Activated CD8-positive, alpha-beta memory T cell treated with anti-CD3 and anti-CD28 coated beads, Interleukin-2, amount 50 U/mL, for 24 hours (primary cell): ENCODE data around the gene KRTAP6-1.

ENCODE experiments used
- DNase-seq: peaks from one replicate; pipeline ENCODE4 v3.0.0-alpha.2; 2020; ENCODE audit errors: extremely low read depth

KRTAP6-1 gene, protein sequence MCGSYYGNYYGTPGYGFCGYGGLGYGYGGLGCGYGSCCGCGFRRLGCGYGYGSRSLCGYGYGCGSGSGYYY

DNA sequence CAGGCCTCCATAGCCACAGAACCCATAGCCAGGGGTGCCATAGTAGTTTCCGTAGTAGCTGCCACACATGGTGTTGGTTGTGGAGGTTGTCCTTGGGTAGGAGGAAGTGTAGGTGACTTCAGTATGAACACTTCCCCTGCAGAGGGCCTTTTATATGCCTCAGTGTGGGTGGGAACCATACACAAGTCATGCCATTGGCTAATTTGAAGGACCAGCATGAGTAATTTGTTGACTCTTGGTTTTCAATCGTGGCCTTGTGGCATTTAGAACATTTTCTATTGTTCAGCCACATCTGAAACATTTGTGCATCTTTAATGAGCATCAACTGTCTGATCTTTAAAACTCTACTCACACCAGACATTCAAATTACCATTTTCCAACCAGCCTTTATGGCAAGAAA, at the start of gene KRTAP6-1:
Gene KRTAP6-1, minus strand, starts transcription at position 95 of the 400 bp plus-strand sequence. Its CDS starts 26 bp downstream, at position 69.
- no peak for DNase-seq

DNA sequence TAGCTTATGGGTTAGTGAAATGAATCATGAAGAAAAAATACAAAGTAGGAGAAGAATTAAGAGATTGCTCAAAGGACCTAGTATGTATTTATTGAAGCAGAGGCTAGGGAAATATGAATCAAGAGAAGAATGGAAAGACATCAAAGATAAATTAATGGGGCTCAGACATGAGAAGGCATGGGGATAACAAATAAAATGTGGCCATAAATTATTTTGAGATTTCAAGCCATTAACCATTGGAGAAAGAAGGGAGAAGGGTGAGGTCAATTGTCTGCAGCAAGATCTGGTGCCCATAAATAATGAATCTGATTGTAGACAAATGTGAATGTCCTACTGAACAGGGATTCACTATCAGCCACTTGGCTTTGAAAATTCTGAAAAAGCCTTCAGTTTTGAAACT, 39.2 kb upstream of the KRTAP6-1 start:
- no peak for DNase-seq

GRCh38 chr21:30646904-30647414, 33.2 kb upstream of the KRTAP6-1 start:
- DNase-seq, result no peak

GRCh38 chr21:30642564-30642963, 28.8 kb upstream of the KRTAP6-1 start, which contains the start of gene KRTAP20-3:
Gene KRTAP20-3 (plus strand): TSS chr21:30642864.
- no peak for DNase-seq

DNA sequence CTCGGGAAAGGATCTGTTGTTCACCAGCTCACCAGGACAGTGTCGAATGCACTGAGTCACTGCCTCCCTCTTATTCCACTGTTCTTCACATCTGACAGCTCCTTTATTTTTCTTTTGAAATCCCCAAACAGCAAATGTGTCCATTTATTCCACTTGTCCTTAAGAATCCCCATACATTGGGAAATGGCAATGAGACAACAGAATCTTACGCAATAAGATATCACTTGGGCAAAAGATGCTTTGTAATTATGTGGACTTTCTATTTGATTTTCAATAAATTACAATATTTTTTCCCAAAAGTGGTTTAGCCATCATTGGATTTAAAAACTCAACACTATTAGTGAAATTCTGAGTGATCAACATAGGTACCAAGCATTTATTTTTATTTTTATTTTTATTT, 25.0 kb upstream of the KRTAP6-1 start:
- DNase-seq, result no peak

GRCh38 chr21:30634906-30635305, 21.2 kb upstream of the KRTAP6-1 start, which contains the start of gene KRTAP20-2:
Gene KRTAP20-2 (plus strand): TSS chr21:30635206. CDS start chr21:30635264, 58 bp downstream.
- DNase-seq, result no peak

GRCh38 chr21:30629200-30629599, 15.5 kb upstream of the KRTAP6-1 start:
- DNase-seq, result no peak

DNA sequence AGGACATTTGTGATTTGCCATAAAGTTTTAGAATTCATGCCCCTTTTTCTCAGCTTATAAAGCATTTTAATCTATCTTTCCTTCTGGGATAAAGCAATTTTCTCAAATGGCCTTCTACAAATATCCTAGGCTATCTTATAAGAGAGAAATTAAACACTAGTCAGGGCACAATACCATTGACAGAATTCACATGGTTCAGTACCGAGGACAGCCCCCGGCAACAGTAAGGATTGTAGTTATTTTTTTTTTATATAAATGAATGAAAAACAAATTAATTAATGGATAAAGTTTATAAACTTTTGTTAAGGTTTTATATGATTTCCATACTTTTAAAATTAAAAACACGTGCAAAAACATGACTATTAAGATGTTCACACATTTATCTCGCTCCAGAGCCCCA, 14.4 kb upstream of the KRTAP6-1 start:
- DNase-seq, result no peak

DNA sequence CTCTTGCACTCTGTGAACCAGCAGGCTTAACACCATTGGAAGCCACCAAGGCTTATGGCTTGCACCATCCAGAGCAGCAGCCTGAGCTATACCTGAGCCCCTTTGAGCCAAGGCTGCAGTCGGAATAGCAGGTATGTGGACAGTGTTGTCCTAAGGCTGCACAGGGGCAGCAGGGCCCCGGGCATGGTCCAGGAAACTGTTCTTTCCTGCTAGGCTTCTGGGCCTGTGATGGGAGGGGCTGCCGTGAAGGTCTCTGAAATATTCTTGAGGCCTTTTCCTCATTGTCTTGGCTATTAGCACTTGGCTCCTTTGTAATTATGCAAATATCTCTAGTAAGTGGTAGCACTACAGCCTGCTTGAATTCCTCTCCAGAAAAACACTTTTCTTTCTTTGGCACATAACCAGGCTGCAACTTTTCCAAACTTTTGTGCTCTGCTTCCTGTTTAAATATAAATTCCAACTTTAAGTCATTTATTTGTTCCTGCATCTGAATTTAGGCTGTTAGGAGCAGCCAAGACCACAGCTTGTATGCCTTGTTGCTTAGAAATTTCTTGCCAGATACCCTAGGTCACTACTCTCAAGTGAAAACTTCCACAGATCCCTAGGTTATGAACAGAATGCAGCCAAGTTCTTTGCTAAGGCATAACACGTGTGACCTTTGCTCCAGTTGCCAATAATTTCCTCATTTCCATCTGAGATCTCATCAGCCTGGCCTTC, 11.9 kb upstream of the KRTAP6-1 start:
- no peak for DNase-seq

- DNase-seq, result no peak
These were observed 9.6 kb upstream of the KRTAP6-1 start for GRCh38 chr21:30623362-30623761.

DNA sequence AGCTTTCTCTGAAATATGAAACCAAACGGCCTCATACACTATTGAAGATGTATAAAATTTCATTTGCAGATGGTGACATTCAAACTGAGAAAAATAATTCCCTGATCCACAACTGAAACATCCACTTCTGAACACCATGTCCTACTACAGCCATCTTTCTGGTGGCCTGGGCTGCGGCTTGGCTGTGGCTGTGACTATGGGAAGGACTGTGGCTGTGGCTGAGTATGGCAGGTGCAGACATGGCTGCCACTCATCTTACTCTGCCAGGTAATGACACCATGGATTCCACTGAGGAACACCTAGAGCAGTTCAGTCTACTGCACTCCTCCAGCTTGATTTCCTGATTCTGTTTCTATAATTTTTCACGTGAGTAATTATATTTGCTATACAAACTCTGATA, 6.8 kb upstream of the KRTAP6-1 start, which contains the start of gene KRTAP20-4:
Gene KRTAP20-4, plus strand, starts transcription at position 106 of the 400 bp plus-strand sequence.
- no peak for DNase-seq

GRCh38 chr21:30620080-30620479, 6.3 kb upstream of the KRTAP6-1 start:
- no peak for DNase-seq

DNA sequence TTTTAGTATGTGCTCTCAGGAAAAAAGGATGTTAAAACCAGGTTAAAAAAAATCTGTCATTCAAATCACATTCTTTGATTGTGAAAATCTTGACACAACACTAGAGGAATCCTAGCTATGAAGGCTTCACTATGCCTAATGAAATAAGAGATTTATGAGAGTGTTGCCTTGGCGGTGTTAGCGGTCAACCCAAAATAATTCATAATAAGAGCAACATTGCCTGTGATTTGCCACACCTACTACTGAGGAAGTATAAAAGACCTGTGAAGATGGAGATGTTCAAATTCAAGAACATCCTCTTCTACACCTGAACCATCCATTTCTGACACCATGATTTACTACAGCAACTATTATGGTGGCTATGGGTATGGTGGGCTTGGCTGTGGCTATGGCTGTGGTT, 2.4 kb upstream of the KRTAP6-1 start, which contains the start of gene KRTAP20-1:
Gene KRTAP20-1, plus strand, starts transcription at position 301 of the 400 bp plus-strand sequence. Its CDS starts 30 bp downstream, at position 331.
- DNase-seq, result no peak

DNA sequence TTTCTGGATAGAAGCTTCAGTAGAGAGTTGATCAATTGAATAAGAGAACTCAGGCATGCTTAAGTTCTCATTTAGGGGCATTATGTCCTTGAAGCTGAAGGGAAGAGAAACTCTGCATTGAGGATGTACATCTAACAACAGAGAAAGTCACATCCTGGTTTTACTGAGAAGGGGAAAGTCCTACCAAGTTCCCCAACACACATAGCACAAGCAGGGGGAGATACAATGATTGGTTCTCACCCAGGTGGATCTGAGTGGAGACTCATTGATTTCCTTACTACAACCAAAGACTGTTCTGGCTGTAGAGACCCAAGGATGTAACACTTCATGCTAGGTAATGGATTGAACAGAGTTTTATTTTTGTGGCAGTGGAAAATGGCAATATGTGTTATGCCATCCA, 1.5 kb upstream of the KRTAP6-1 start:
- no peak for DNase-seq

- DNase-seq, result no peak
These were observed 1.6 kb downstream of the KRTAP6-1 start for GRCh38 chr21:30612132-30612531.

- no peak for DNase-seq
These were observed 7.8 kb downstream of the KRTAP6-1 start for GRCh38 chr21:30605968-30606367.

DNA sequence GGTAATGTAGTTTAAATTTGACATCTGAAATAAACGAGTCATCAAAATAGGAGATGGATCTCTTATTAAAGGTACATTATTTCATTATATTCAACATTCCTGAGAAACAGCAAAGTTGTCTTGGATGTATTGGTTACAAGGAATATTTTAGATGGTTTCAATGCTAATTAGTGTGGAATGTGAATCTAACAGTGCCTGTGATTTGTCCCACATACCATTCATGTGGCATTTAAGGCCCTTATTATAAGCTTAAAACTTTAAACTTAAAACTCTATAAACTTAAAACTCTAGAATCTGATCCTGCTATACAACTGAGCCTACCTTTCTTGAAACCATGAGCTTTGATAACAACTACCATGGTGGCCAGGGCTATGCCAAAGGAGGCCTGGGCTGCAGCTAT, 12.9 kb downstream of the KRTAP6-1 start, which contains the start of gene KRTAP22-1:
Gene KRTAP22-1, plus strand, starts transcription at position 301 of the 400 bp plus-strand sequence.
- DNase-seq, result no peak

DNA sequence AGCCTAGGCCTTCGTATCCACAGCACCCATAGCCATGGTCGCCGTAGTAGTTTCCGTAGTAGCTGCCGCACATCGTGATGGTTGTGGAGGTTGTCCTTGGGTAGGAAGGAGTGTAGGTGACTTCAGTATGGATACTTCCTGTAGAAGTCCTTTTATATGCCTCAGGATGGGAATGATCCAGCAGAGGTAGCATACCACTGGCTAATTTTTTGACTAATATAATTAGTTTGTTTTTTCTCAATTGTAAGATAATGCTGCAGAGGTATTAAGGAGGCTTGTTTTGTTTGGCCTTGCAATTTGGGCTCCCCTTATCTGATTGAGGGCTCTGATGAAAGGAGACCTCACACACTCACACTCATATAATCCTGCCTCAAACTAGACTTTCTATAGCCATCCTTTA, 14.9 kb downstream of the KRTAP6-1 start, which contains the start of gene KRTAP6-2:
Gene KRTAP6-2, minus strand, starts transcription at position 101 of the 400 bp plus-strand sequence. Its CDS starts 28 bp downstream, at position 73.
- no peak for DNase-seq

GRCh38 chr21:30592140-30592539, 21.6 kb downstream of the KRTAP6-1 start, which contains the start of gene KRTAP6-3:
Gene KRTAP6-3 (plus strand): TSS chr21:30592440. CDS start chr21:30592446, 6 bp downstream.
- DNase-seq, result no peak

DNA sequence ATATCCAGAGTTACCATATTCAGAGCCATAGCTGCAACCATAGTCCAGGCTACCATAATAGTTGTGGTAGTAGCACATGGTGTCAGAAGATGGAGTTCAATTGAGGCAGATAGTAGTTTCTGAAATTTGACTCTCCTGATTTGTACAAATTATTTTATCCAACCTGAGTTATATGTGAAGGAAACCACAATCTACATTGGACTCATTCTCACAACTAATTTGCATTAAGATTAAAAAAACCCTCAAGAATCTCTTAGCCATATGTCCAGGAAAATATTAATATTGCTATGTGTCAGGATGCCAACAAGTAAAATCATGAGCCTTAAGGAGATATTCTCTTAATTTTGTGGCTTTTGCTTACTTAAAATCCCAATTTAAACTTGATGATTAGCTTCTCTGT, 23.4 kb downstream of the KRTAP6-1 start, which contains the start of gene KRTAP22-2:
Gene KRTAP22-2, minus strand, starts transcription at position 101 of the 400 bp plus-strand sequence.
- no peak for DNase-seq

GRCh38 chr21:30582870-30583269, 30.9 kb downstream of the KRTAP6-1 start:
- no peak for DNase-seq

- no peak for DNase-seq
These were observed 33.6 kb downstream of the KRTAP6-1 start for GRCh38 chr21:30580132-30580531.

- DNase-seq, result no peak
These were observed 34.4 kb downstream of the KRTAP6-1 start for GRCh38 chr21:30579346-30579745.
